ENCODE measurements around the gene DNAJC5G.
"Not testable (repeated sequence)": the region's sequence is repeated elsewhere in the genome, so short reads cannot be mapped to it uniquely, and the experiment has no call there.

Gene DNAJC5G

DNA sequence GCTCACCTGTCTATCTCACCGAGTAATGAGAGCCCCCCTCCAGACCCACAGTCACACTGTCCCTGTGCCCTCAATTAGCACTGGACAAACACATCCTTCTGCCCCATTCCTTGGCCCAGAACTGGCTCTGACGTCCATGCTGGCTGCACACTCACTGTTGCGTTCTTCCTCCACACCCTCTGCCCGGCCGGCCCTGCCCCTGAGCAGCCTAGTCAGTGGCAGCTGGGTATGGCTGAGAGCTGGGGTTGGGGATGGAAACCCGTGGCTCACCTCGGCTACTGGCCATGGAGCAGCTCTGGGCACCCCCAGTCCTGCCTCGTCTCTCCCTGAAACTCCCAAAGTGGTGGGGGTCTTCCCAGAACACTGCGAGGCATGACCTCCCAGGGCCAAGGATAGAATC, 39.5 kb downstream of the DNAJC5G start:
- H3K9me3 ChIP-seq: no peaks in the 10 kb centered on the region
- H3K4me1 ChIP-seq: no peaks in the 10 kb centered on the region
- H3K4me3 ChIP-seq: no peak overlapping the region
- intact Hi-C loops (cut with DNase I; ENCODE audit: low total_unique reads): no loop called here
- peaks cover 14 to 59% (median 32%) of the 10 kb centered on the region in 3 donors for H3K36me3 ChIP-seq
- no peak overlapping the region for H3K27ac ChIP-seq
- TF ChIP-seq, protein P1, sequence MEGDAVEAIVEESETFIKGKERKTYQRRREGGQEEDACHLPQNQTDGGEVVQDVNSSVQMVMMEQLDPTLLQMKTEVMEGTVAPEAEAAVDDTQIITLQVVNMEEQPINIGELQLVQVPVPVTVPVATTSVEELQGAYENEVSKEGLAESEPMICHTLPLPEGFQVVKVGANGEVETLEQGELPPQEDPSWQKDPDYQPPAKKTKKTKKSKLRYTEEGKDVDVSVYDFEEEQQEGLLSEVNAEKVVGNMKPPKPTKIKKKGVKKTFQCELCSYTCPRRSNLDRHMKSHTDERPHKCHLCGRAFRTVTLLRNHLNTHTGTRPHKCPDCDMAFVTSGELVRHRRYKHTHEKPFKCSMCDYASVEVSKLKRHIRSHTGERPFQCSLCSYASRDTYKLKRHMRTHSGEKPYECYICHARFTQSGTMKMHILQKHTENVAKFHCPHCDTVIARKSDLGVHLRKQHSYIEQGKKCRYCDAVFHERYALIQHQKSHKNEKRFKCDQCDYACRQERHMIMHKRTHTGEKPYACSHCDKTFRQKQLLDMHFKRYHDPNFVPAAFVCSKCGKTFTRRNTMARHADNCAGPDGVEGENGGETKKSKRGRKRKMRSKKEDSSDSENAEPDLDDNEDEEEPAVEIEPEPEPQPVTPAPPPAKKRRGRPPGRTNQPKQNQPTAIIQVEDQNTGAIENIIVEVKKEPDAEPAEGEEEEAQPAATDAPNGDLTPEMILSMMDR (IDR thresholded peaks at IDR 0.05): no peak
- peaks cover 0 to 2% of the 10 kb centered on the region in 2 donors for H3K27me3 ChIP-seq
- no peak for DNase-seq

DNA sequence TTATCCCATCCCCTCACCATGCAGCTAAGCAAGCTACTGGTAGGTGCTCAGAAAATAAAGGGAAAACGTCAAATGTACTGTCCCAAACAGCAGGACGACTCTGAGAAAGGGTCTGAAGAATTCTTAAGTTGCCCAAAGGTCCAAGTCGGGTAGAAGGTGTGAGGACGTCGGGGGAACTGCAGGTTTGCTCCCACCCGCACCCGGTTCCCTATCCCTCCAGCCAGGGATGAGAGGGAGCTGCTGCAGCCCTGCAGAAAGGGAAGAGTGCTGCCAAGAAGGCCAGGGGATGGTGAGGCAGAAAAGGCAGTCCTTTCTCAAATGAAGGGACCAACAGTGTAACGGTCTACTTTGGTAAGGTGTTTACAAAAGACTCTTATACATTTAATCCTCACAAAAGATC, 39.9 kb downstream of the DNAJC5G start:
- no peaks in the 10 kb centered on the region for H3K4me1 ChIP-seq
- no peak overlapping the region for H3K27ac ChIP-seq
- no peaks in the 10 kb centered on the region for H3K27me3 ChIP-seq
- DNase-seq: no peak
- H3K9me3 ChIP-seq: no peaks in the 10 kb centered on the region
- H3K4me3 ChIP-seq: no peak overlapping the region
- H3K36me3 ChIP-seq: peaks cover 10 to 55% (median 28%) of the 10 kb centered on the region in 3 donors
- intact Hi-C loops (cut with DNase I; ENCODE audit: low total_unique reads): no loop called here
- TF ChIP-seq, protein P1 (IDR thresholded peaks at IDR 0.05): no peak

DNA sequence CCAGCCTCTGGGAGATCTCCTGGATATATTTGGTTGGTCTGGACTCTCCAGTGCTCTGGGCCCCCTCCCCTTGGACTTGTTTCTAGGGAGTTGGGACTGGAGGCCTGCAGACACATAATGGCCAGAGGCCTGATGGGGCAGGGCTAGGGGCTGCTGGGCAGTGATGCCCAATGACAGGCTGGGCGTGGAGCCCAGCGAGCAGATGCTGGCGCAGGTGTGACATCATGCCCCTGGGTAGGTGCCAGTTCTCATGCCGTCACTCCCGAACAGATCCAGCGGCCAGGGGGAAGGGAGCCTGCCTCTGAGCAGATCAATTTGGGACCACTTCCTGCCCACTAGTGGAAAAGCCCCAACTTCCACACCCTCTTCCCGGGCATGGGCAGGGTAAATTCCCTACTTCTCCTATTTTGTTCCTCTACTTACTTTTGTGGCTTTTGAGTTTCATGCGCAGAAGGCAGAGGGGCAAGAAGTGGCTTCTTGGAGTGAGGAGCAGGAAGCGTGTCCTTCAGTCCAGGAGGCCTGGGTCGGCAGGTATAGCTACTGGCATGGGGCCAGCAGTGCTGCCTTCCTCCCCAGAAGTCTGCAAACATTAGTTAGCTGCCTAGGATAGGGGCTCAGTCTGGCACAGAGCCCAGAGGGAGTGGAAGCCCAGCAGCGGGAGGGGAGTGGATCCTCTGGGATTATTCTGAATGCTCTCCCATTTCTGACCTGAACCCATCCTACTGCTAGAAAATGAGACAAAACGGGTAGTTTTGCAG, 41.6 kb downstream of the DNAJC5G start:
- Histone ChIP-seq H3K27me3 (no peaks in the 10 kb centered on the region), H3K4me1 (peaks cover 0 to 11% (median 5%) of the 10 kb centered on the region in 4 donors), H3K9me3 (no peaks in the 10 kb centered on the region), H3K36me3 (peaks cover 1 to 38% (median 14%) of the 10 kb centered on the region in 3 donors), H3K27ac (no peak overlapping the region), H3K4me3 (no peak overlapping the region)
- TF ChIP-seq, protein P1 (IDR thresholded peaks at IDR 0.05): no peak
- no peak for DNase-seq
- intact Hi-C loops (cut with DNase I; ENCODE audit: low total_unique reads): no loop called here

DNA sequence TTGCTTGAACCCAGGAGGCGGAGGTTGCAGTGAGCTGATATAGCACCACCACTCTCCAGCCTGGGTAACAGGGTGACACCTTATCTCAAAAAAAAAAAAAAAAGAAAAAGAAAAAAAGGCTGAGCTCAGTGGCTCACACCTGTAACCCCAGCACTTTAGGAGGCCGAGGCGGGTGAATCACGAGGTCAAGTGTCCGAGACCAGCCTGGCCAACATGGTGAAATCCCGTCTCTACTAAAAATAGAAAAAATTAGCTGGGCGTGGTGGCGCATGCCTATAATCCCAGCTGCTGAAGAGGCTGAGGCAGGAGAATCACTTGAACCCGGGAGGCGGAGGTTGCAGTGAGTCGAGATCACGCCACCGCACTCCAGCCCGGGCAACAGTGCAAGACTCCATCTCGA, 44.6 kb downstream of the DNAJC5G start:
- intact Hi-C loops (cut with DNase I; ENCODE audit: low total_unique reads); H3K27ac ChIP-seq: not testable (repeated sequence)

DNA sequence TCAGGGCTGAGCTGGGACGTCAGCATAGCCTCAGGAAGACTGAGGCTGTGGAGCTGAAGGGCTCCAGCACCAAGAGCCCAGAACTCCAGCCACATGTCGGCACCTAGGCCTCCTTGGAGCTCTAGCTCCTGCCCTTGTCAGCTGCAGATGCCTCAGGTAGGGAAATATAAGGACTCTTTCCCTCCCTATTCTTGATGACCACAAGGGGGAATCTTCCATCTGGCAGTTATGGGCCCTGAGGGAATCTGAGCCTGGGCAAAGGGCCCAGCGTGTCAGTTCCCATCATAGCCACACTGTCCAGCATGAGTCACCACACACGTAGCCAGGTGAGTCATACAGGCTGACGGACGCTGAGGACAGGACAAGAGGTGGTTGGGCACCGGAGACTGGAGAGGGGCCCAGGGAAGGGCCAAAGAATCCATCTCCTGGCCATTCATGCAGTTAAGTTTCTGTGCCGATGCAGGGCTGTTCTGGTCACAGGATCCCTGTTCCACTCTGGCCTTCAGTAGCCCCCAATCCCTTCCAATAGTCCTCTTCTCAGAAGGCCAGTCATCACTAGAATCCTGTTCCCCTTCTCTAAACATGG, 45.8 kb downstream of the DNAJC5G start:
- Histone ChIP-seq H3K4me3 (no peak overlapping the region), H3K27me3 (no peaks in the 10 kb centered on the region), H3K9me3 (no peaks in the 10 kb centered on the region), H3K36me3 (peaks cover 0 to 15% (median 5%) of the 10 kb centered on the region in 3 donors), H3K4me1 (peaks cover 0 to 25% (median 16%) of the 10 kb centered on the region in 4 donors), H3K27ac (no peak overlapping the region)
- peak in 1 of 2 donors; percentile 46 for DNase-seq
- intact Hi-C loops (cut with DNase I; ENCODE audit: low total_unique reads): no loop called here
- TF ChIP-seq, protein P1 (IDR thresholded peaks at IDR 0.05): no peak

More for the DNA sequence above, 44.6 kb downstream of the DNAJC5G start:
- DNase-seq, H3K27me3 ChIP-seq, H3K9me3 ChIP-seq, H3K4me3 ChIP-seq: not testable (repeated sequence)
- peaks cover 0 to 25% (median 16%) of the 10 kb centered on the region in 4 donors for H3K4me1 ChIP-seq
- peaks cover 0 to 25% (median 7%) of the 10 kb centered on the region in 3 donors for H3K36me3 ChIP-seq

DNA sequence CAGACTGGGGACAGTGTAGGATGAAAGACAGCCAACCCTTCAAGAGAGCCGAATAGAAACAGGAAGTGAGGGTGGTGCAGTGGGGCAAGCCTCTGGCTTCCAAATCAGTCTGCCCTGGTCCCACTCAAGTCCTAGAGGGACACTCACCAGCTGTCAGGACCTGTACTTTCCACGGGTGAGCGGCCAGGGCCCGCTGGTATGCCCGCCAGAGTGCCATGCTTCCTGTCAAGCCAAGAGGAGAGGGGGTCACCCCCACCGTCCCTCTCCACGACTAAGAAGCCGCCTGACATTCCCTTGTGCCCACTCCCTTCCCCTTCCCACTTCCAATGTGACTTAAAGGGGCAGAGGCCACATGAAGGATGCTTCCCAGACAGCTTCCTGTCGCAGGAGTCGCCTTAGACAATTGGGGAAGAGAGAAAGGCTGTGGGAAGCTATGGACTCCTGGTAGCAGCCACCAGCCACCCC, 47.1 kb downstream of the DNAJC5G start:
- peaks cover 0 to 25% (median 16%) of the 10 kb centered on the region in 4 donors for H3K4me1 ChIP-seq
- TF ChIP-seq, protein P1 (IDR thresholded peaks at IDR 0.05): no peak
- no peaks in the 10 kb centered on the region for H3K9me3 ChIP-seq
- DNase-seq: no peak
- peak overlapping the region; percentile 81 to 90 for H3K27ac ChIP-seq
- intact Hi-C loops (cut with DNase I; ENCODE audit: low total_unique reads): no loop called here
- no peaks in the 10 kb centered on the region for H3K27me3 ChIP-seq
- H3K4me3 ChIP-seq: peak overlapping the region; percentile 60 to 68
- peaks cover 11 to 17% (median 15%) of the 10 kb centered on the region in 3 donors for H3K36me3 ChIP-seq
